Ovary (tissue), 3 donors: ENCODE results near the gene HEXD.

ENCODE experiments used
- EP300 ChIP-seq: sonication (generic); formaldehyde crosslinking; IDR thresholded peaks from one replicate; pipeline ENCODE4 v1.6.1; 2017; ENCODE audit warnings: antibody characterized with exemption
- POLR2A ChIP-seq: fragments of 450-650 bp; IDR thresholded peaks from one replicate; pipeline ENCODE4 v1.6.1; 2017; ENCODE audit warnings: antibody characterized with exemption, mild to moderate bottlenecking, moderate library complexity
- TF ChIP-seq, protein P1 (sequence below), 3 donors: fragments of 450-650 bp in 2 of 3; fragments of 200-600 bp in 1 of 3; IDR thresholded peaks; one replicate each; pipeline versions ENCODE4 v1.5.1 to v1.8.0; 2016 to 2022; ENCODE audit warnings: antibody characterized with exemption in 3 of 3, mild to moderate bottlenecking in 1 of 3
- donor health status: DM: no; HTN: no; CAD: no.

DNA sequence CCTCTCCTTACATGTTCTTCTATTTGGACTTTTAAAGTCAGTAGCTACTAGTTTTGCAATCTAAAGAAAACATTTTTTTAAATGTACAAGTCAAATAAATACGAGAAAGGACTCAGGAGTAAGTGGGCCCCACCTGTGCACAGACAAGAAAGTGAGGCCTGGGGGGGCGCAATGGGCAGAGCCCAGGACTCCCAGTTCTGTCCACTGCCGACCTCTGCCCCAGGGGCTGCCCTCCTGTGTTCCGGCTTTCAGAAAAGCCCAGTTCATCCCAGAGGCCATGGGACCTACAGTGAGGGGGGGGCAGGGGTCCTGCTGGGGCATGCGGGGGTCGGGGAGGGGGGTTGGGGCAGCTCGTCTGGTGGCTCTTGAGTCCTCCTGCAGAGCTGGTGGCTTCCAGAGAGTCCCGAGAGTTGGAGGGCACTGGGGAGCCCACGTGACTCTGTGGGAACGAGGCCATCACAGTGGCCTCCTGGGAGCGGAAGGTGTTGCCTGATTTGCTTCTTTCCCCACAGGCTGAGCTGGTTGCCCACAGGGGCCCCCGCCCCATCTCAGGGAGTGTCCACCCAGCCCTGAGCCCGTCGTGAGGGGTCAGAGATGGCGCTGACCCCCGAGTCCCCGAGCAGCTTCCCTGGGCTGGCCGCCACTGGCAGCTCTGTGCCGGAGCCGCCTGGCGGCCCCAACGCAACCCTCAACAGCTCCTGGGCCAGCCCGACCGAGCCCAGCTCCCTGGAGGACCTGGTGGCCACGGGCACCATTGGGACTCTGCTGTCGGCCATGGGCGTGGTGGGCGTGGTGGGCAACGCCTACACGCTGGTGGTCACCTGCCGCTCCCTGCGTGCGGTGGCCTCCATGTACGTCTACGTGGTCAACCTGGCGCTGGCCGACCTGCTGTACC is 44.2 kb upstream of the HEXD start:
- TF ChIP-seq, protein P1, sequence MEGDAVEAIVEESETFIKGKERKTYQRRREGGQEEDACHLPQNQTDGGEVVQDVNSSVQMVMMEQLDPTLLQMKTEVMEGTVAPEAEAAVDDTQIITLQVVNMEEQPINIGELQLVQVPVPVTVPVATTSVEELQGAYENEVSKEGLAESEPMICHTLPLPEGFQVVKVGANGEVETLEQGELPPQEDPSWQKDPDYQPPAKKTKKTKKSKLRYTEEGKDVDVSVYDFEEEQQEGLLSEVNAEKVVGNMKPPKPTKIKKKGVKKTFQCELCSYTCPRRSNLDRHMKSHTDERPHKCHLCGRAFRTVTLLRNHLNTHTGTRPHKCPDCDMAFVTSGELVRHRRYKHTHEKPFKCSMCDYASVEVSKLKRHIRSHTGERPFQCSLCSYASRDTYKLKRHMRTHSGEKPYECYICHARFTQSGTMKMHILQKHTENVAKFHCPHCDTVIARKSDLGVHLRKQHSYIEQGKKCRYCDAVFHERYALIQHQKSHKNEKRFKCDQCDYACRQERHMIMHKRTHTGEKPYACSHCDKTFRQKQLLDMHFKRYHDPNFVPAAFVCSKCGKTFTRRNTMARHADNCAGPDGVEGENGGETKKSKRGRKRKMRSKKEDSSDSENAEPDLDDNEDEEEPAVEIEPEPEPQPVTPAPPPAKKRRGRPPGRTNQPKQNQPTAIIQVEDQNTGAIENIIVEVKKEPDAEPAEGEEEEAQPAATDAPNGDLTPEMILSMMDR (IDR thresholded peaks at IDR 0.05) = no peak
- no peak for TF ChIP-seq POLR2A
- no peak for TF ChIP-seq EP300
